Stimulated activated CD4-positive, alpha-beta T cell treated with anti-CD3 and anti-CD28 coated beads, Interleukin-4, amount 100 ng/mL, for 24 hours (primary cell): ENCODE data around the gene LRRC3.
"Not testable (repeated sequence)": the region's sequence is repeated elsewhere in the genome, so short reads cannot be mapped to it uniquely, and the experiment has no call there.

Experiments
- DNase-seq: peaks from one replicate; pipeline ENCODE4 v3.0.0-alpha.2; 2020

Gene LRRC3

GRCh38 chr21:44454747-44455523 lies at the start of gene LRRC3:
Gene LRRC3 (plus strand): TSS chr21:44455510. CDS start chr21:44456645, 1,135 bp downstream.
- peak; percentile 83 for DNase-seq

GRCh38 chr21:44405948-44406872 lies 49.1 kb upstream of the LRRC3 start:
- DNase-seq = no peak

GRCh38 chr21:44406953-44407352 lies 48.4 kb upstream of the LRRC3 start:
- no peak for DNase-seq

- DNase-seq = peak; percentile 61
Measured at GRCh38 chr21:44407493-44407892, 47.8 kb upstream of the LRRC3 start.

GRCh38 chr21:44408226-44408625 lies 47.1 kb upstream of the LRRC3 start:
- DNase-seq = no peak

GRCh38 chr21:44413566-44414290 lies 41.6 kb upstream of the LRRC3 start:
- no peak for DNase-seq

- DNase-seq = no peak
Measured at GRCh38 chr21:44414291-44415072, 40.8 kb upstream of the LRRC3 start.

GRCh38 chr21:44415073-44416025 lies 40.0 kb upstream of the LRRC3 start:
- DNase-seq = no peak

- no peak for DNase-seq
Measured at GRCh38 chr21:44416193-44416592, 39.1 kb upstream of the LRRC3 start.

GRCh38 chr21:44417621-44418107 lies 37.6 kb upstream of the LRRC3 start:
- DNase-seq = not testable (repeated sequence)

- no peak for DNase-seq
Measured at GRCh38 chr21:44418108-44418875, 37.0 kb upstream of the LRRC3 start.

- DNase-seq = no peak
Measured at GRCh38 chr21:44418876-44419230, 36.5 kb upstream of the LRRC3 start.

- DNase-seq = no peak
Measured at GRCh38 chr21:44419679-44420078, 35.6 kb upstream of the LRRC3 start.

GRCh38 chr21:44420416-44421205 lies 34.7 kb upstream of the LRRC3 start:
- DNase-seq = no peak

- DNase-seq = no peak
Measured at GRCh38 chr21:44421901-44422840, 33.1 kb upstream of the LRRC3 start.

GRCh38 chr21:44423312-44423821 lies 31.9 kb upstream of the LRRC3 start:
- no peak for DNase-seq

GRCh38 chr21:44423941-44424607 lies 31.2 kb upstream of the LRRC3 start:
- no peak for DNase-seq
